Fibroblast of skin of abdomen (primary cell): Measurements from ENCODE around the gene CPM.
"Not testable (repeated sequence)": the region's sequence is repeated elsewhere in the genome, so short reads cannot be mapped to it uniquely, and the experiment has no call there.

Experiments
- DNase-seq: peaks from one replicate; pipeline ENCODE4 v3.0.0-alpha.2; 2013

The CPM gene

GRCh38 chr12:68804657-68805591 is 128.0 kb downstream of the CPM start:
- no peak for DNase-seq

GRCh38 chr12:68803948-68804656 is 128.9 kb downstream of the CPM start:
- no peak for DNase-seq

- DNase-seq, result peak; percentile 40
Observed at GRCh38 chr12:68802911-68803651, 129.9 kb downstream of the CPM start.

DNA sequence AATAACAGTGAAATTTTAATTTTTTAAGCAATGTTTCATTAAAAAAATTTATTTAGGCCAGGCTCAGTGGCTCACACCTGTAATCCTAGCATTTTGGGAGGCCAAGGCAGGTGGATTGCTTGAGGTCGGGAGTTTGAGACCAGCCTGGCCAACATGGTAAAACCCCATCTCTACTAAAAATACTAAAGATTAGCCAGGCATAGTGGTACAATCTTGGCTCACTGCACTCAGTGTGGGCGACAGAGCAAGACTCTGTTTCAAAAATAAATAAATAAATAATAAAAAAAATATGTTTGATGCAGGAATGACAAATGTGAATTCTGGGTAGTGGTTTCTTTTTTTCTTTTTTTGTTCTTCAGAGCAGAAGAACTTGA is 130.6 kb downstream of the CPM start:
- not testable (repeated sequence) for DNase-seq
